Measurements from ENCODE around the gene FAF1.
"Not testable (repeated sequence)": the region's sequence is repeated elsewhere in the genome, so short reads cannot be mapped to it uniquely, and the experiment has no call there.

FAF1 gene

GRCh38 chr1:50750021-50750619, 209.9 kb downstream of the FAF1 start:
- DNase-seq = no peak

- DNase-seq = no peak
Observed at GRCh38 chr1:50747394-50747793, 212.7 kb downstream of the FAF1 start.

- no peak for DNase-seq
Observed at GRCh38 chr1:50742523-50742922, 217.5 kb downstream of the FAF1 start.

- DNase-seq = no peak
Observed at GRCh38 chr1:50739125-50739524, 220.9 kb downstream of the FAF1 start.

GRCh38 chr1:50735443-50735842, 224.6 kb downstream of the FAF1 start:
- DNase-seq = no peak

- DNase-seq = not testable (repeated sequence)
Observed at GRCh38 chr1:50727578-50727977, 232.5 kb downstream of the FAF1 start.

GRCh38 chr1:50724626-50725286, 235.3 kb downstream of the FAF1 start:
- DNase-seq = no peak

GRCh38 chr1:50720457-50721053, 239.5 kb downstream of the FAF1 start:
- no peak for DNase-seq

- no peak for DNase-seq
Observed at GRCh38 chr1:50719126-50719525, 240.9 kb downstream of the FAF1 start.

GRCh38 chr1:50717327-50717726, 242.7 kb downstream of the FAF1 start:
- no peak for DNase-seq

GRCh38 chr1:50716455-50716854, 243.6 kb downstream of the FAF1 start:
- not testable (repeated sequence) for DNase-seq

GRCh38 chr1:50710099-50710498, 250.0 kb downstream of the FAF1 start:
- no peak for DNase-seq

- no peak for DNase-seq
Observed at GRCh38 chr1:50707824-50708223, 252.2 kb downstream of the FAF1 start.

- no peak for DNase-seq
Observed at GRCh38 chr1:50705699-50706098, 254.4 kb downstream of the FAF1 start.

GRCh38 chr1:50705041-50705440, 255.0 kb downstream of the FAF1 start:
- no peak for DNase-seq

GRCh38 chr1:50704126-50704525, 255.9 kb downstream of the FAF1 start:
- DNase-seq = no peak

GRCh38 chr1:50703240-50703639, 256.8 kb downstream of the FAF1 start:
- no peak for DNase-seq

- DNase-seq = no peak
Observed at GRCh38 chr1:50702395-50702794, 257.7 kb downstream of the FAF1 start.

GRCh38 chr1:50701706-50702317, 258.3 kb downstream of the FAF1 start:
- no peak for DNase-seq

GRCh38 chr1:50700621-50701020, 259.4 kb downstream of the FAF1 start:
- no peak for DNase-seq

- DNase-seq = no peak
Observed at GRCh38 chr1:50700214-50700613, 259.9 kb downstream of the FAF1 start.

- no peak for DNase-seq
Observed at GRCh38 chr1:50699795-50700194, 260.3 kb downstream of the FAF1 start.

GRCh38 chr1:50697440-50698421, 262.3 kb downstream of the FAF1 start:
- DNase-seq = no peak
